IPS-20b (cell line): ENCODE results near the gene CSPG4.
"Not testable (repeated sequence)": the region's sequence is repeated elsewhere in the genome, so short reads cannot be mapped to it uniquely, and the experiment has no call there.

Experiments
- H3K27ac ChIP-seq: one replicate; pipeline ENCODE4 v1.5.1; 2013; ENCODE audit warnings: low read length
- H3K27me3 ChIP-seq: 2 replicates; pipeline ENCODE4 v1.6.1; 2013; ENCODE audit warnings: mild to moderate bottlenecking, low read length, inconsistent platforms; ENCODE audit not compliant: insufficient read depth
- H3K36me3 ChIP-seq: 2 replicates; pipeline ENCODE4 v1.6.1; 2013; ENCODE audit warnings: low read depth, mild to moderate bottlenecking, inconsistent platforms, low read length, moderate library complexity; ENCODE audit not compliant: insufficient read depth
- H3K4me1 ChIP-seq: 2 replicates; pipeline ENCODE4 v1.6.1; 2013; ENCODE audit warnings: mild to moderate bottlenecking, control low read depth, inconsistent platforms, low read length, moderate library complexity; ENCODE audit not compliant: insufficient read depth
- H3K4me3 ChIP-seq: 2 replicates; pipeline ENCODE4 v1.5.1; 2013; ENCODE audit warnings: mild to moderate bottlenecking, low read length, inconsistent platforms
- H3K9ac ChIP-seq: 2 replicates; pipeline ENCODE4 v1.6.1; 2013; ENCODE audit warnings: low read depth, mild to moderate bottlenecking, inconsistent platforms, low read length, moderate library complexity
- H3K9me3 ChIP-seq: 2 replicates; pipeline ENCODE4 v1.6.1; 2013; ENCODE audit warnings: mild to moderate bottlenecking, low read depth, low read length, inconsistent platforms; ENCODE audit not compliant: insufficient read depth

CSPG4 gene

GRCh38 chr15:75712668-75713337 is at the start of gene CSPG4:
TSS of gene CSPG4 (minus strand) at chr15:75712848. CDS start at chr15:75712755, 93 bp downstream.
- Histone ChIP-seq H3K9ac (peak within 1 kb of the TSS; percentile 55; the same call in 1 of the 2 replicates), H3K36me3 (no peaks in the 10 kb centered on the region), H3K27me3 (peaks cover 21% of the 10 kb centered on the region), H3K9me3 (no peaks in the 10 kb centered on the region), H3K4me1 (peaks cover 9% of the 10 kb centered on the region; the same call in 1 of the 2 replicates), H3K4me3 (peak within 1 kb of the TSS; percentile 62; the same call in 1 of the 2 replicates), H3K27ac (no peak within 1 kb of the TSS)

- H3K4me1 ChIP-seq: peaks cover 13% of the 10 kb centered on the region; the same call in 1 of the 2 replicates
- H3K36me3 ChIP-seq, H3K9me3 ChIP-seq, H3K4me3 ChIP-seq, H3K27ac ChIP-seq, H3K27me3 ChIP-seq, H3K9ac ChIP-seq: not testable (repeated sequence)
Observed at GRCh38 chr15:75762357-75762718, 49.7 kb upstream of the CSPG4 start.

- no peak overlapping the region for H3K27ac ChIP-seq
- H3K4me3 ChIP-seq: no peak overlapping the region
- peaks cover 13% of the 10 kb centered on the region; the same call in 1 of the 2 replicates for H3K4me1 ChIP-seq
- no peaks in the 10 kb centered on the region for H3K36me3 ChIP-seq
- H3K9me3 ChIP-seq: no peaks in the 10 kb centered on the region
- H3K27me3 ChIP-seq: no peaks in the 10 kb centered on the region
- H3K9ac ChIP-seq: no peak overlapping the region
Observed at GRCh38 chr15:75761446-75762356, 49.1 kb upstream of the CSPG4 start.

- Histone ChIP-seq H3K27me3 (no peaks in the 10 kb centered on the region), H3K4me3 (no peak overlapping the region), H3K36me3 (no peaks in the 10 kb centered on the region), H3K4me1 (peaks cover 13% of the 10 kb centered on the region; the same call in 1 of the 2 replicates), H3K9ac (no peak overlapping the region), H3K27ac (no peak overlapping the region), H3K9me3 (no peaks in the 10 kb centered on the region)
Observed at GRCh38 chr15:75760704-75761435, 48.2 kb upstream of the CSPG4 start.

GRCh38 chr15:75760131-75760520 is 47.5 kb upstream of the CSPG4 start:
- not testable (repeated sequence) for H3K27ac ChIP-seq, H3K9ac ChIP-seq, H3K9me3 ChIP-seq, H3K4me3 ChIP-seq, H3K27me3 ChIP-seq, H3K36me3 ChIP-seq
- H3K4me1 ChIP-seq: peaks cover 13% of the 10 kb centered on the region; the same call in 1 of the 2 replicates

GRCh38 chr15:75759416-75760130 is 46.9 kb upstream of the CSPG4 start:
- Histone ChIP-seq H3K4me3 (no peak overlapping the region), H3K9ac (peak overlapping the region; percentile 80; the same call in 1 of the 2 replicates), H3K36me3 (no peaks in the 10 kb centered on the region), H3K9me3 (no peaks in the 10 kb centered on the region), H3K27ac (no peak overlapping the region), H3K27me3 (no peaks in the 10 kb centered on the region), H3K4me1 (peaks cover 13% of the 10 kb centered on the region; the same call in 1 of the 2 replicates)

- H3K4me1 ChIP-seq: peaks cover 13% of the 10 kb centered on the region; the same call in 1 of the 2 replicates
- H3K27ac ChIP-seq: peak overlapping the region; percentile 89
- H3K4me3 ChIP-seq: peak overlapping the region; percentile 68
- H3K9ac ChIP-seq: peak overlapping the region; percentile 80; the same call in 1 of the 2 replicates
- H3K36me3 ChIP-seq: no peaks in the 10 kb centered on the region
- H3K27me3 ChIP-seq: no peaks in the 10 kb centered on the region
- H3K9me3 ChIP-seq: no peaks in the 10 kb centered on the region
Observed at GRCh38 chr15:75758071-75758872, 45.6 kb upstream of the CSPG4 start.

- H3K9me3 ChIP-seq, H3K36me3 ChIP-seq, H3K27me3 ChIP-seq, H3K27ac ChIP-seq, H3K4me3 ChIP-seq, H3K9ac ChIP-seq: not testable (repeated sequence)
- H3K4me1 ChIP-seq: peaks cover 13% of the 10 kb centered on the region; the same call in 1 of the 2 replicates
Observed at GRCh38 chr15:75754871-75755270, 42.2 kb upstream of the CSPG4 start.

- Histone ChIP-seq H3K4me1 (peaks cover 6% of the 10 kb centered on the region; the same call in 1 of the 2 replicates), H3K9me3 (no peaks in the 10 kb centered on the region), H3K9ac (no peak overlapping the region), H3K27me3 (no peaks in the 10 kb centered on the region), H3K27ac (no peak overlapping the region), H3K4me3 (no peak overlapping the region), H3K36me3 (no peaks in the 10 kb centered on the region)
Observed at GRCh38 chr15:75753145-75753544, 40.5 kb upstream of the CSPG4 start.

GRCh38 chr15:75751891-75752290 is 39.2 kb upstream of the CSPG4 start:
- no peaks in the 10 kb centered on the region for H3K27me3 ChIP-seq
- H3K36me3 ChIP-seq: no peaks in the 10 kb centered on the region
- no peaks in the 10 kb centered on the region for H3K9me3 ChIP-seq
- H3K9ac ChIP-seq: no peak overlapping the region
- H3K4me3 ChIP-seq: no peak overlapping the region
- no peaks in the 10 kb centered on the region for H3K4me1 ChIP-seq
- no peak overlapping the region for H3K27ac ChIP-seq
